GM19438 (cell line): ENCODE results near the gene LBHD1.
A peak's percentile ranks its signal among the peaks of the same experiment; 100 is the strongest.
"Not testable (repeated sequence)": the region's sequence is repeated elsewhere in the genome, so short reads cannot be mapped to it uniquely, and the experiment has no call there.

Experiments used
- ATAC-seq: cut with Tn5 transposase; IDR thresholded peaks from one replicate; pipeline ENCODE4 v1.9.1; 2021; ENCODE audit warnings: low read depth; ENCODE audit not compliant: unreplicated experiment

The LBHD1 gene

DNA sequence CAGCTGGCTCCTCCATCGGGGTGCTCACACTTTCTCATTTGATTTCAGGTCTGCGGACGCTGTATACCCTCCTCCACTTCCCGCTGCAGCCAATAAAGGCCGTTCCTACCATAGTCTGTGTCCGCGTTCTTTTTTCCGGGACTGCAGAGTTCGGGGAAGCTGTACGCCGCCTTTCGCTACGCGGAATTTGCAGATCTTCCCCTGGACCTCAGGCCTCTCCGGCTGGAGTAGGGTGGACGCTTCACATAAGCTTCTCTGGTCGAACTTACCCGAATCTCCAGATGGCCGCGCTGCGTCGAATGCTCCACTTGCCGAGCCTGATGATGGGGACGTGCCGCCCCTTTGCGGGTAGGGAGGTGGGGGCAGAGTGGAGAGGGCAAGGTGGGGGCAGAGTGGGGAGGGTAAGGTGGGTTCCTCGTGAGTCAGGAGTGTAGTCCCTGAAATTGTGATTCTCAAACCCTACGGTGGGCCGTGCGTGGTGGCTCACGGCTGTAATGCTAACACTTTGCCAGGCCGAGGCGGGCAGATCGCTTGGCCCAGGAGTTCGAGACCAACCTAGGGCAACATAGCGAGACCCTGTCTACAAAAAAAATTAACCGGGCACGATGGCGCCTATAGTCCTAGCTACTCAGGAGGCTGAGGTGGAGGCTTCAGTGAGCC, 6.3 kb downstream of the LBHD1 start:
- peak; percentile 18 for ATAC-seq

DNA sequence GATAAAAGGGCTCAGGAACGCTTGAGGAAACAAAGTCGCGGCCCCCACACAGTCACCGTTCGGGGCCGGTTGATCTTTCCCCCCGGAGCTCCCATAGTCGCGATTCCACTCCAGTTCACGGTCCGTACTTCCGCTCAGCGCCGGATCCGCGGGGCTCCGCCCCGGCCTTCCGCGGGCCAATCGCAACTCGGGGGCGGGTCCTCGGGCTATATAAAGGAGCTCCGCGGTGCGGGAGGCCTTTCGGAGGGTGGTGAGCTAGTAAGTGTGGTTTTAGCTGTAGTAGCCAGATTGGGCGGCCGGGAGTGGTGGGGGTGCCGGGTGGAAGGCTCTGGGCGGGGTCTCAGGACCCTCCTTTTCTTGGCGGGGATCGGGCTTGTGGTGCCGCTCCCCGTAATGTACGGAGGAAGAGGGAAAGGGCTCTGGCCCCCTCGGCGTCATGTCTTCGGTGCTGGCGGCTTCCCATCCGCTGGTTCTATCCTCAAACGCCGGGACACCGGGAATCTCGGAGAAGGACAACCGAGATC, 6.9 kb downstream of the LBHD1 start, which contains the start of the genes C11orf98 and CSKMT:
Gene C11orf98 (minus strand): TSS at position 136 of the 524 bp plus-strand sequence. CDS start 41 bp downstream, at position 95.
Gene CSKMT (plus strand): TSS at position 238 of the 524 bp plus-strand sequence. CDS start 568 bp downstream, outside the sequence.
- ATAC-seq, result peak; percentile 79

DNA sequence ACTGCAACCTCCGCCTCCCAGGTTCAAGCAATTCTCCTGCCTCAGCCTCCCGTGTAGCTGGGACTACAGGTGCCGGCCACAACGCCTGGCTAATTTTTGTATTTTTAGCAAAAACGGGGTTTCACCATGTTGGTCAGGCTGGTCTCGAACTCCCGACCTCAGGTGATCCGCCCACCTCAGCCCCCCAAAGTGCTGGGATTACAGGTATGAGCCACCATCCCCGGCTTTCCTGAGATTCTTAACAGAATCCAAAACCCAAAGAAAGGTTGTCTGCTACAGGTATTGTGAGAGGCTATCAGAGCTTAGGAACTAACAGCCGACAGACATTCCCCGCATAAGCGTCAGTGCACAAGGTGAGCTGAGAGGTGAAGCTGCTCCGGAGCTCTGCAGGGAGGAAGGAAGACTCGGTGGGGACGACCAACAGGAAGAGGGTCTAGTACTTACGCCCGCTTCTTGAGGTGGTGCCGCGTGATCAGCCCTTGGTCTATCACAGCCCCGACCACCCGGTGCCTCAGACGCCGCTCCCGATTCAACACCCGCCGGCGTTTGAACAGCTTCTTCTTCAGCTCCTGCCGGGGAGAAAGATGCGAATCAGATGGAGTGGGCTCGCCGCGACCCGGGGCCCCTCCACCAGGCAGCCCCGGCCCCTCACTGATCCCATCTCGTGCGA, 7.5 kb downstream of the LBHD1 start:
- peak; percentile 22 for ATAC-seq

DNA sequence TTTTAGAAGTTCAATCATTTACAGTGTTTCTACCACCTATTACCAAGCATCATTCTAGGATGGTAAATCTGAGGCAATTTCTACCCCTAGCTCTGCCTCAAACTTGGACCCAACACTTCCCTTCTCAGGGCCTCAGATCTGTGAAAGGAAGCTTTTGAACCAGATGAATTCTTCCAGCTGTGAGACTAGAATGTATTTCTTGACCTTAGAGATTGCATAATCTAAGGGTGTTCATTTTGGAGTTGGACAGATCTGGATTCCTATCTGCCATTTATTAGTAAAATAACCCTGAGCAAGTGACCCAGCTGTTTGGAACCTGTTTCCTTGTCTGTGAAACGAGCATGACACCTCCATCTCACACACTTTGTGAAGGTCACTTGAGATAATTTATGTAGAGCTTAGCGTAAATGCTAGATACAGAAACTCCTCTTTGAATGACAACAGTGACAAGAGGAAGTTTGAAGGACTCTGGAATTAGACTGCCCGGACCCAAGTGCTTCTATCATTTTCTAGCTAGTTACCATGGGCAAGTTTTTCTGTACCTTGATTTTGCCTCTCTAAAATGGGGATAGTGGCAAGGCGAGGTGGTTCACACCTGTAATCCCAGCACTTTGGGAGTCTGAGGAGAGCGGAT, 15.2 kb downstream of the LBHD1 start:
- no peak for ATAC-seq

DNA sequence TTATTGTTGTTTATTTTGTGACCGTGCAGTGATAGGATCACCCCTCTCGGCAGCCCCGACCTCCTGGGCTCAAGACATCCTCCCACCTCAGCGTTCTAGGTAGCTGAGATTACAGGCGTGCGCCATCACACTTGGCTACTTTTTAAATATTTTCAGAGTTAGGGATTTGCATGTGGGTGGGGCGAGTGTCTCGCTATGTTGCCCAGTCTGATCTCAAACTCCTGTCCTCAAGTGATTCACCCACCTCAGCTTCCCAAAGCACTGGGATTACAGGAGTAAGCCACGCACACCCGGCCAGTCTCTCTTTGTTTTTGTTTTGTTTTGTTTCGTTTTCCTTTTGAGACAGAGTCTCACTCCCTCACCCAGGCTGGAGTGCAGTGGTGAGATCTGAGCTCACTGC, 17.8 kb downstream of the LBHD1 start:
- ATAC-seq, result no peak

DNA sequence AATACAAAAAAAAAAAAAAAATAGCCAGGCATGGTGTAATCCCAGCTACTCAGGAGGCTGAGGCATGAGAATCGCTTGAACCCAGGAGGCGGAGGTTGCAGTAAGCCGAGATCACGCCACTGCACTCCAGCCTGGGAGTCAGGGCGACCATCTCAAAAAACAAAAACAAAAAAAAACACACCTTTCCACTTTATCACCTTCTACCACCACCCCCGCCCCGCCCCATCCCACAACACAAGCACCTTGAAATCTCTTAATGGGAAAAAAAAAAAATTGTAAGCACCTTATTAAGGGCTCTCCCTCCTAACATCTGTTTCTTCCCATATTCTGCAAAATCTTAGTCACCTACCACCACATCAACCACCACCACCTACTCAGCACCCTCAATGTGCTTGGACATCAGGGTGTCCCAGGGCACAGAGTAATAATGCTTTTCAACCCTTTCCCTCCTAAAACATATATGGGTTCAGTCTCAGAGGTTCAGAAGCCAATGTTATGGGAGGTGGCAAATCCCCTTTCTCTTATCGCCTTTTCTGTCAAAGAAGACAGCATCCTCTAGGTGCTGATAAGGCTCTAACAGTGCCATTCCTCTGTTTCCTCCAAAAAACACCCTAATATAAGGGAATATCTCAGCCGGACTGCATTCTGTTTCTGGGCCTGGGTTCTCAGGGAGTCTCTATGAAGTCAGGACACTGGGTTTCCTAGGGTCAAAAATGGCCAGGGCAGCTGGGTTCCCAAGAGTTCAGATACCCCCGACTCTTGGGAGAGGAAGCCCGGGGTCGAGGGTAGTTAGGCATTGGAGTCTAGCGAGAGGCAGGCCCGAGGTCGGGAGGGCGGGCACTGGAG, 19.7 kb downstream of the LBHD1 start:
- ATAC-seq, result peak; percentile 10

DNA sequence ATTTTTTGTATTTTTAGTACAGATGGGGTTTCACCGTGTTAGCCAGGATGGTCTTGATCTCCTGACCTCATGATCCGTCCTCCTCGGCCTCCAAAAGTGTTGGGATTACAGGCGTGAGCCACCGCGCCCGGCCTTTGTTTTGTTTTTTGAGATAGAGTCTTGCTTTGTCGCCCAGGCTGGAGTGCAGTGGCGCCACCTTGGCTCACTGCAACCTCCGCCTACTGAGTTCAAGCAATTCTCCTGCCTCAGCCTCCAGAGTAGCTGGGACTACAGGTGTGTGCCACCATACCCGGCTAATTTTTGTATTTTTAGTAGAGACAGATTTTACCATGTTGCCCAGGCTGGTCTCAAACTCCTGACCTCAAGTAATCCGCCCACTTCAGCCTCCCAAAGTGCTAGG, 21.8 kb downstream of the LBHD1 start:
- ATAC-seq, result not testable (repeated sequence)

DNA sequence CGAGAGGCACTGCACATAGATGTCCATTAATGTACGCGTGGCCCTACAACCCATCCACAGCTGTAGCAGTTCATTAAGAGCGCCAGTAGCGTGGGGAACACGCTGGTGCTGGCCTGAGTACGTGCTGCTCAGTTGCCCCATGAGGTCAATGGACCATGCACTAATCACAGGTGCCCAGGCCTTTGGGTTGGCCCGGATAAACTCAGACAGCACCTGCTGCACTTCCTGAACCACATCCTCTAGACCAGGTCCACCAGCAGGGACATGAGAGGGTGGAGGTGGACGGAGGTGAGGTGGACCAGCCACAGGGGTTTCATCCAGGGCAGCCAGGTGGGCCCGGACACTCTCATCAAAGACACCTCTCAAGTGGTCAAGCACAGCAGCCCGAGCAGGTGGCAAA, 22.6 kb downstream of the LBHD1 start:
- ATAC-seq, result no peak

DNA sequence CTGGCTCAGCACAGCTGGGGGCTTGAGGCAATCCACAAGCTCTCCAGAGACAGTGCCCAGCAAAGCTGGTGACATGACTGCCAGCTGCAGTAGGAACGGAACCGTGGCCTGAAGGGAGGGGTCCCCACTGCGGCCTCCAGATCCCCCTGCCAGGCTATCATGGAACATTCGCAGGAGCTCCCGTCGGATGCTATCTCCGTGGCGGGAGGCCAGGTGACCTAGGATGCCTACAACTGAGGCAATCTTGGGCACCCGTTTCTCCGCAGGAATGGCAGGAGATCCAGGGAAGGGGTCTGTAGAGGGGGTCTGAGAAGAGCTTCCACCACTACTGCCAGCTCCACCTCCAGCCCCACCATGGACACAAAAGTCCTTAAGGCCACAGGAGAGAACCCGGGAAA, 23.1 kb downstream of the LBHD1 start:
- ATAC-seq, result no peak

DNA sequence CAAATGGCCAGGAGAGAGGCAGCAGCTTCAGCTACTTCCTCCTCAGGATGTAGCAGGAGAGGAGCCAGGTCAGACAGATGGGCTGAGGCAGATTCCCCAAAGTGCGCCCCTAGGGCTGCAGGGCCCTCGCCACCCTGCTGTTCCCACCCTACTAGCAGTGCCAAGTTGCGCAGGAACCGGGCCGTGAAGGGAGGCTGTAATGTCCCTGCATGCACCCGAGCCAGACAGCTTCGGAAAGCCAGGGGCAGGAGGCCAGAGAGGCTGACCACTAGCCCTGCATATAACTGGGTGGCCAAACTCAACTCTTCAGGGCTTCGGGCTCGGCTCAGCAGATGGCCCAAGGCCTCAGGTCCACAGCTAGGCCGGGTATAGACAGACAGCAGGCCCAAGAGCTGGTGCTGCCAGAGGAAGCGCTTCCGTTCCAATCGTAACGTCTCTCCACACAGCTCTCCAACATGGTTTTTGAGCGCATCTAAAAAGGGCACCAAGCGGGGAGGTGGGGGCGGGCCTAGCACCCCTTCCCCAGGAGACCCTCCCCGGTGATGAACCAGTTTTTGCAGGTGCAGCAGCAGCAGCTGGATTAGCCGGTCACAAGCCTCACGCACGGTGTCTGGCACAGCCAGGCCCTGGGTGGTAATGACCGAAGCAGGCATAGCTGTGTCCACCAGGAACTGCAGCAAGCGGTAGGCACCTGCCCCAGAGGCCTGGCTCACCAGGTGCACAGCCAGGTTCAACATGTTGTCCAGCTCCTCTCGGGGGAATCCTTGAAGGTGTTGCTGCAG, 23.7 kb downstream of the LBHD1 start:
- no peak for ATAC-seq

DNA sequence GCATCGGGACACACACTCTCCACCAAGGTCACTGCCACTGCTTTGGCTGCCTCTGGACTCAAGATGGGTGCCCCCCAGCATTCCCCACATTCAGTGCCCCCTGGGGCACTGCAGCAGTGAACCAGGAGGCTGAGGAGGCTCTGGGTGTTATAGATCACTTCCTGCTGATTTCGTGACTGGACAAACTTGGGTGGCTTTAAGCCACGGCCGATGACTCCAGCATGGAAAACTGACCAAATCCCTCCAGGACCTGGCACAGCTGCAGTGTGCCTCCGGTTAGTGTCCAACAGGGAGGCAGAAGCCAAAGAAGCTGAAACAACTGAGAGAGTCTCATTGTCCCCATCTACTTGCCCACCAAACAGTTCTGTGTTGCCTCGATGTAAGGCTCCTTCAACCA, 24.5 kb downstream of the LBHD1 start:
- no peak for ATAC-seq

DNA sequence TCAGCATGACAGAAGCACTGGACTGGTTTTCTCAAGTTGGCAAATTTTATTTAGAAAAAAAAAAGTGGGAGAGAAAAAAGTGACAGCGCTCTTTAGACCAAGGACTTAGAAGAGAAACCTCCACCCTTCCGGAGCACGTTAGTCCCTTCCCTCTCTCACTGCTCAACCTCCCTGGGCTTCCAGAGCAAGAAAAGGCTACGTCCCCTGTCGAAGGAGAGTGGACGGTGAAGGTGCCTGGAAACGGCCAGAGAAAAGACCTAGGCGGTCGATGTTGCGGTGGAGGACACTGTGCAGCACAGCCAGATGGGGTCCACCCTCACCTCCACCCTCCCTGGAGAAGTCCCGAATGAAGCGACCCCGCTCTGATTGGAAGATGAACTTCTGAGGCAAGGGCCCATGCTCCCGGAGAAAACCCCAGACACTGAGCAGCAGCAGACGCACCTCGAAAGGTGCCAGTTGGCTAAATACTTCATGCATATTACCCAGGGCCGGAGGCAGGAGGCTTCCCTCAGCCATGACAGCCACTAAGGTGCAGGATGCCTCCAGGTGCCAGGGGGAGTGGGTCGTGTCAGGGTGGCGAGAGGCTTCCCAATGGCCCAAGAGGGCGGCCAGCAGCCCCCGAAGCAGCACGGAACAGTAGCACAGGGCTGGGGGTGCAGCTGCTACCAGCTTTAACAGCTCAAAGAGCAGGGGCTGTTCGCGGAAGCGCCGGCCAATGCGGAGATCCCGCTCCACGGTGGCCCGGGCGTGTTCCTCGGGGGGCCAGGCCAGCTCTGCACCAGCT, 25.1 kb downstream of the LBHD1 start:
- no peak for ATAC-seq

DNA sequence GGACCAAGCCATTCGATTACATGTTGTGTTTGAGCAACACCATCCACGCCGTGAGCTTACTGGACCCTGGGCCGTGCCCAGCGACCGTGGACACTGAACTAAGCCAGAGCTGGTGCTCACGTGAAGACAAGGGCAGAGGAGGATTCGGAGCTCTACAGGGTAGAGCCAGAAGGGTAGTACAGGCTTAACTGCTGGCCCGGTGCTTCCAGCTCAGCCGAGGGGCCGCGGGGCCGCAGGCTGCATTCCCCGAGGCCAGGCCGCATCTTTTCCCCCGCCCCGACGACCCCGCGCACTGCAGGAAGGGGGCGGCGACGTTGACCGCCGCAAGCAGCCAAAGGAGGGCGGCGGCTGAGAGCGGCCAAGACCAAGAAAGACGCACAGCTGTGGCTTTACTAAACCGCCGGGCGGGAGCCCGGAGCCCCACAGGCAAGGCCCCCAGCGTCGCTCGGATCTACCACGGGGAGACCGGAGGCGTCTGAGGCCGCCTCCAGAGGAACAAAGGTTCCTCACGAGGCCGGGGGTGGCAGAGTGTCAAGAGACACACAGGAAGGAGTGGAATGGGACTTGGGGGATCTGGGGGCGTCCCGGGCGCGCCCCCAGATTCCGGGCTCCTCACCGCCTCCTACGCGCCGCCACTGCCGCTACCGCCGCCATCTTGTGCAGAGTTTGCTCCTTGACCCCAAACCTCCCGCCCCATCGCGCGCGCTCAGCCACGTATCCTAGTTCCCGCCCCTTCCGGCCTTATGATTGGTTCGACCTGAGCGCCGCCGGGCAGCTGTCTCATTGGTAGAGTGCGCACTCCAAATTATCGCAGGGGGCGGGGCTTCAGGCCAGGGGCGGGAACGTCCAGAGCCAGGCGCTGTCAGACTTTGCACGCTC, 25.9 kb downstream of the LBHD1 start, which contains the start of gene GANAB:
Gene GANAB (minus strand): TSS at position 668 of the 879 bp plus-strand sequence. CDS start 14 bp downstream, at position 654.
- peak; percentile 86 for ATAC-seq

DNA sequence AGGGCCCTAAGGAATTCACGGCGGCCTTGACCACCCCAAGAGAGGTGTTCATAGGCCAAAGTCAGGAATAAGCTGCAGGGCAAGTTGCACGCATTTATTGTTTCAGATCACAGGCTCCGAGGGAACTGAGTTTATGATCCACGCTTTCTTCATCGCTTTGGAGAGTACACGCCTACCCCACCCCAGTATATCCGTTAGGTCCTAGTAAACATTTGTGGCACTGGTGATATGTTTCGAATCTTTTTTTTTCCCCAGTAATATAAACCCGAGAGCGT, 26.5 kb downstream of the LBHD1 start:
- ATAC-seq, result no peak

DNA sequence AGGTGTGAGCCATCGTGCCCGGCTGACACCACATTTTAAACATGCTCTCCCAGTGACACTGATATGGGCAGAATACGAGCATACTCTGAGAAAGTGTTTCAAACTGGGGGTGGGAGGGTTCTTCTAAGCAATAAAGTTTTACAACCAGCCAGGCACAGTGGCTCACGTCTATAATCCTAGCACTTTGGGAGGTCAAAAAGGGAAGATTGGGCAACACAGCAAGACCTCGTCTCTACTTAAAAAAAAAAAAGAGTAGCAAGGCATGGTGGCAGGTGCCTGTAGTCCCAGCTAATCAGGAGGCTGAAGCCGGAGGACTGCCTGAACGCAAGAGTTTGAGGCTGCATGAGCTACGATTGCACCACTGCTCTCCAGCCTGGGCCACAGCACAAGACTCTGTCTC, 27.8 kb downstream of the LBHD1 start:
- no peak for ATAC-seq

DNA sequence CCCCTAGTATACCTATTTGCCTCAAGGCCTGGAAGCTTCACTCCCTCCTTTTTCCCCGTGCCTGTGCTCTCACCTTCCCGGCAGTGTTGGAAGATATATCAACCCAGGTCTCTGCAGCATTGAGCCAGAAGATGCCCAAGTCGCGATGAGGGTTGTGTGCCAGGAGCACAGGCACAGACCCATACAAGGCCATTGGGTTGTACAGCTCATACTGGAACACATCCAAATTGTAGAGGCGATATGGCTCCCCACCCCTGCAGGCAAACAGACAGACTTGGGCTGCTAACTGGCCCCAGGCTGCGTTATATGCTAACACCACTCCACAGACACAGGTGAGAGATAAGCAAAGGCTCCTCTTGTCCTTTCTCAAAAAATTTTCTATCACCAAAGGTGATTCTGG, 39.6 kb downstream of the LBHD1 start:
- ATAC-seq, result no peak

DNA sequence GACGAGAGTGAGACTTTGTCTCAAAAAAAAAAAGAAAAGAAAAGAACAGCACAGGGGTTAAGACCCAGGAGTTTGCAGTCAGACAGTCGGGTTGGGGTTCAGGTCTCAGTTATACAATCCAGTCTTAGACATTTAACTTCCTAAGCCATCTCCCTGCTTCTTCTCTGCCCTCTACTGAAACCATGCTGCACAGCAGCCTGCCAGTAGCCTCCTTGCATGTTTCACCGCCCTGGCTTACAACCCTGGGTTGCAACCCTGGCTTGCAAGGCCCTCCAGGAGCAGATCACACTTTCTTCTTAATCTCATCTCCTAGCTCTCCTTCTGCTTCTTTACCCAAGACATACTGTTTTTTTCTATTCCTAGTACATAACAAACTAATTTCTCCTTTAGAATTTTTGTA, 44.4 kb downstream of the LBHD1 start:
- ATAC-seq, result no peak

DNA sequence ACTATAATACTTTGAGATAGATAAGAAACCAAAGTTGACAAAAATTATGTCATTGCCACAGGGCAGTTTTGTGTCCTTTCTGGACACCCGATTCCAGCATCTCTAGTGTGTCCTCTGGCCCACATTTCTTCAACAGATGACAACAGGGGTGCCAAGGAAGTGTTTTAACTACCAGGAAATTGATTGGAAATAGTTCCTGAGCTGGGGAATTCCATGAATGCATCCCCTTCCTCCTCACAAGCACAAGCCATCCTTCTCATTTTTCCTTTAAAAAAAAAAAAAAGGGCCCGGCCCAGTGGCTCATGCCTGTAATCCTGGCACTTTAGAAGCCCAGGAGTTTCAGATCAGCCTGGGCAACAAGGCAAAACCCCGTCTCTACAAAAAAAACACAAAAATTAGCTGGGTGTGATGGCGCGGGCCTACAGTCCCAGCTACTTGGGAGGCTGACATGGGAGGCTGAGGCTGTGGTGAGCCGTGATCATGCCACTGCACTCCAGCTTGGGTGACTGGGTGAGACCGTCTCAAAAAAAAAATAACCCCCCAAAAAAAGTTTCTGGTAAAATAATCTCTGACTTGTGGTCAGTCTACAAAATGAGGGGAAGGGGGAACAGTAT, 49.5 kb downstream of the LBHD1 start:
- no peak for ATAC-seq
